Measurements from ENCODE around the gene ZNF841. TPM values are rescaled to one million over a fixed set of nuclear protein-coding genes. Genes with fewer than 3 reads are reported as not detected.
"Not testable (repeated sequence)": the region's sequence is repeated elsewhere in the genome, so short reads cannot be mapped to it uniquely, and the experiment has no call there.

Gene ZNF841
- total RNA-seq, 1 donor from 2014 or later: 12.9 TPM

- no peak for DNase-seq (ENCODE audit: low read depth in 2 of 2)
Observed at GRCh38 chr19:52069653-52070052, 25.9 kb downstream of the ZNF841 start.

- no peak for DNase-seq (ENCODE audit: low read depth in 2 of 2)
Observed at GRCh38 chr19:52066258-52066863, 29.2 kb downstream of the ZNF841 start.

DNA sequence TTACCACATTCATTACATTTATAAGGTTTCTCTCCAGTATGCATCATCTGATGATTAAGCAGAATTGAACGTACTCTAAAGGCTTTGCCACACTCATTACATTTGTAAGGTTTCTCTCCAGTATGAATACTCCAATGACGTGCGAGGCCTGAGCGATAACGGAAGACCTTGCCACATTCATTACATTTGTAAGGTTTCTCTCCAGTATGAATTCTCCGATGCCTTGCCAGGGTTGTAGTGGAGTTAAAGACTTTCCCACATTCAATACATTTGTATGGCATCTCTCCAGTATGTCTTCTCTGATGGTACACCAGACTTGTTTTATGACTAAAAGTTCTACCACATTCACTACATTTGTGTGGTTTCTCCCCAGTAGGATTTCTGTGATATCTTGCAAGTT, 30.2 kb downstream of the ZNF841 start:
- no peak for DNase-seq (ENCODE audit: low read depth in 2 of 2)

GRCh38 chr19:52056480-52056879, 39.1 kb downstream of the ZNF841 start:
- DNase-seq (ENCODE audit: low read depth in 2 of 2): not testable (repeated sequence)

GRCh38 chr19:52051736-52052135, 43.8 kb downstream of the ZNF841 start:
- not testable (repeated sequence) for DNase-seq (ENCODE audit: low read depth in 2 of 2)

DNA sequence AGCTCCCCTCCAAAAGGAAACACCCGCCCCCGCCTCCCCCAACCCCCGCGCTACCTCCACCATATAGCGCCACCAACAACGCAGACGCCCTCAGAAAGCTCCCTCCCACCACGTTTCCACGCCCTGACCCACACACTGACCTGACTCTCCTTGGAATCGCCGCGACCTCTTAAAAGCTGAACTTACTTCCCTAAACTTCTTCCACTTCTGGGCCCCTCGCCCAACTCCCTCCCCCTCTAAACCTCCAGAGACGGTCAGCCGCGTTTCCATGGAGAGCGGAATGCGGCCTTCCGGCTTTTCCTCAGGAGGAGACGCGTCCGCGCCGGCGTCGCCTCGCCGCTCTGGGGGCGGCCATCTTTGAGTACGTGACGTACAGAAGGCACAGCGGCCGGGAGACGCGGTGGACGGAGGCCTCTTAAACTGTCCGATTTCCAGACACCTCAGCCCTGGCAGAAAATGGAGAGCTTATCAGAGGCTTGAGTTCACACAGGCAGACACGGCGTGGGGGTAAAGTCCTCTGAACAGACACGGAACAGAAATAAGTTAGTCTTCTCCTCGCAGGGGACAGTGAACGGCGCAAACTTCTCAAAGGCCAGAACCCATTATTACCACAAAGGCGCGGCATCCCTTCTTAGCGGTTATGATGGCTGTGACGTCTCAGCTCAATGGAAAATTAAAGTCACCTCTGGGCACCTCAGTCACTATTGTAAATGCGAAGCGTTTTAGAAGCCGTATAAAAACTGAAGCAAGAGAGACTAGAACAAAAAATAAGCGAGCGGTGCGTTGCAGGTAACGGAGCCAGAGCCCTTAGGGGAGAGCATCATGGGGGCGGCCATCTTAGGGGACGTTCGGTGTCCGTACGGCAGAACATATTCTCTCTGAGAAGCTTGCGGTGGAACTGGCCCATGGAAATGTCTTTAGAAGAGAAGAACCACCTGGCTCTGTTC, 46.7 kb downstream of the ZNF841 start, which contains the start of gene ZNF432:
Gene ZNF432, minus strand, starts transcription at position 284 of the 947 bp plus-strand sequence. CDS start 1,970 bp downstream, outside the sequence.
- peak; percentile 90 to 94 for DNase-seq (ENCODE audit: low read depth in 2 of 2)

DNA sequence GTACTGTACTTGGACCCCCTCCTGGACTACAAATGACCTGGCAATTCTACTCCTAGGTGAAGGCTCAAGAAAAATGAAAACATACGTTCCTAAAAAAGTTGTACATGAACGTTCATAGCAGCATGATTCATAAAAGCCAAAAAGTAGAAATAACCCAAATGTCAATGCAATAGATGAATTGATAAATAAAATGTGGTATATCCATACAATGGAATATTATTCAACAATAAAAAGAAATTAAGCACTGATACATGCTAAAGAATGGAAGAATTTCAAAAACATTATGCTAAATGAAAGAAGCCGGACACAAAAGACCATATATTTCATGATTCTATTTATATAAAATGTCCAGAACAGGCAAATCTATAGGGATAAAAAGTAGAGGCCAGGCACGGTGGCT, 56.4 kb downstream of the ZNF841 start:
- no peak for DNase-seq (ENCODE audit: low read depth in 2 of 2)

GRCh38 chr19:52034051-52034728, 61.4 kb downstream of the ZNF841 start:
- peak; percentile 3 to 17 for DNase-seq (ENCODE audit: low read depth in 2 of 2)

- no peak for DNase-seq (ENCODE audit: low read depth in 2 of 2)
Observed at GRCh38 chr19:52028780-52029123, 66.8 kb downstream of the ZNF841 start.

- peak; percentile 89 to 92 for DNase-seq (ENCODE audit: low read depth in 2 of 2)
Observed at GRCh38 chr19:52028027-52028779, 67.4 kb downstream of the ZNF841 start, which contains the start of gene ZNF614. Gene ZNF614, minus strand, starts transcription at chr19:52028379. Its CDS starts 2,634 bp downstream, at chr19:52025745.

GRCh38 chr19:52026255-52026990, 69.1 kb downstream of the ZNF841 start:
- not testable (repeated sequence) for DNase-seq (ENCODE audit: low read depth in 2 of 2)

GRCh38 chr19:52024478-52024877, 71.1 kb downstream of the ZNF841 start:
- not testable (repeated sequence) for DNase-seq (ENCODE audit: low read depth in 2 of 2)

GRCh38 chr19:52022193-52022592, 73.4 kb downstream of the ZNF841 start:
- no peak for DNase-seq (ENCODE audit: low read depth in 2 of 2)

GRCh38 chr19:52020506-52020905, 75.1 kb downstream of the ZNF841 start:
- no peak for DNase-seq (ENCODE audit: low read depth in 2 of 2)

Other genes with a start within 250 kb of the ZNF841 start
- gene ZNF577, start 207.8 kb downstream of the ZNF841 start, total RNA-seq: 1.3 and 2.6 TPM in 2 replicates
- gene ZNF649, start 190.7 kb downstream of the ZNF841 start, total RNA-seq: 5.2 and 8.7 TPM in 2 replicates
- 6.8 and 8.9 TPM in 2 replicates for gene ZNF613, start 168.3 kb downstream of the ZNF841 start, total RNA-seq
- 6.5 and 9.9 TPM in 2 replicates for gene ZNF350, start 108.9 kb downstream of the ZNF841 start, total RNA-seq
- 5.0 and 7.7 TPM in 2 replicates for gene ZNF615, start 87.6 kb downstream of the ZNF841 start, total RNA-seq
- 7.0 and 7.5 TPM in 2 replicates for gene ZNF614, start 67.4 kb downstream of the ZNF841 start, total RNA-seq
- gene ZNF432, start 46.9 kb downstream of the ZNF841 start, total RNA-seq: 3.5 and 5.2 TPM in 2 replicates
- 5.0 and 5.6 TPM in 2 replicates for gene ZNF616, start 44.2 kb upstream of the ZNF841 start, total RNA-seq
- 6.1 and 7.7 TPM in 2 replicates for gene ZNF836, start 75.9 kb upstream of the ZNF841 start, total RNA-seq
- gene PPP2R1A, start 94.3 kb upstream of the ZNF841 start, total RNA-seq: 85.4 and 89.1 TPM in 2 replicates
- gene ZNF766, start 173.8 kb upstream of the ZNF841 start, total RNA-seq: 5.0 and 8.7 TPM in 2 replicates
- 2.4 and 2.6 TPM in 2 replicates for gene ZNF480, start 201.4 kb upstream of the ZNF841 start, total RNA-seq
- gene ZNF610, start 240.5 kb upstream of the ZNF841 start, total RNA-seq: 2.2 and 2.8 TPM in 2 replicates